Sigmoid colon (tissue), 7 donors: ENCODE data around the gene USP24. TPM values are rescaled to one million over a fixed set of nuclear protein-coding genes. Genes with fewer than 3 reads are reported as not detected.
A peak's percentile ranks its signal among the peaks of the same experiment; 100 is the strongest.

Experiments used
- DNase-seq: peaks from one replicate; pipeline ENCODE4 v3.0.0-alpha.2; 2019
- H3K27ac ChIP-seq, 4 donors: fragments of 200-600 bp; sonication (generic); one replicate each; pipeline ENCODE4 v1.5.1; 2016 to 2019; ENCODE audit warnings: mild to moderate bottlenecking in 1 of 4
- H3K27me3 ChIP-seq, 3 donors: fragments of 200-600 bp; sonication (generic); one replicate each; pipeline ENCODE4 v1.5.1; 2019; ENCODE audit warnings: mild to moderate bottlenecking in 1 of 3
- H3K36me3 ChIP-seq, 4 donors: fragments of 200-600 bp; sonication (generic); one replicate each; pipeline ENCODE4 v1.5.1; 2016 to 2019
- H3K4me1 ChIP-seq, 4 donors: fragments of 200-600 bp; sonication (generic); one replicate each; pipeline ENCODE4 v1.5.1; 2017 to 2019
- H3K4me3 ChIP-seq, 4 donors: fragments of 200-600 bp; sonication (generic); one replicate each; pipeline ENCODE4 v1.5.1; 2017 to 2019; ENCODE audit warnings: mild to moderate bottlenecking in 2 of 4, moderate library complexity in 1 of 4
- H3K9me3 ChIP-seq, 4 donors: fragments of 200-600 bp in 3 of 4; sonication (generic) in 3 of 4; one replicate each; pipeline versions ENCODE4 v1.5.1 to v1.6.1; 2013 to 2019
- EP300 ChIP-seq, 4 donors: sonication (generic); formaldehyde crosslinking; IDR thresholded peaks; one replicate each; pipeline ENCODE4 v1.6.1; 2017; ENCODE audit warnings: antibody characterized with exemption in 4 of 4
- POLR2A ChIP-seq, 2 donors: fragments of 450-650 bp; IDR thresholded peaks; one replicate each; pipeline ENCODE4 v1.6.1; 2016; ENCODE audit warnings: antibody characterized with exemption in 2 of 2, mild to moderate bottlenecking in 2 of 2, moderate library complexity in 2 of 2
- POLR2AphosphoS5 ChIP-seq, 4 donors: sonication (generic); formaldehyde crosslinking; IDR thresholded peaks; one replicate each; pipeline ENCODE4 v1.6.1; 2017; ENCODE audit warnings: antibody characterized with exemption in 4 of 4
- WGBS, 2 donors: extraction: QIAGEN DNeasy Blood & Tissue Kit; methylation state at CpG; one replicate each; pipeline ENCODE4 v1.1.7; 2013; 5-methylcytosine and 5-hydroxymethylcytosine counted together
- intact Hi-C: fragments of 100-400 bp; cut with DNase I; formaldehyde crosslinking; loops from one replicate; pipeline ENCODE4 v1.15.1; 2023
- polyA plus RNA-seq, 3 donors: library from polyadenylated mRNA; stranded (reverse); fragments of 200-250 nt; gene quantifications; one replicate each; pipeline ENCODE4 v1.2.3, GENCODE V29; 2013
- total RNA-seq, 4 donors: library from RNA; depleted of rRNA; stranded (reverse); fragments of >200 nt; gene quantifications; one replicate each; pipeline ENCODE4 v1.1.0, GENCODE V29; 2016
- TF ChIP-seq, protein P1 (sequence below), 4 experiments: fragments of 450-650 bp in 3 of 4; fragments of 200-600 bp in 1 of 4; IDR thresholded peaks; one replicate each; pipeline ENCODE4 v1.5.1; 2016 to 2019; ENCODE audit warnings: antibody characterized with exemption in 4 of 4, mild to moderate bottlenecking in 3 of 4, moderate library complexity in 2 of 4
- donor health status: healthy with polysubstance abuse.
- donor health status: Bipolar disorder and iron deficiency.
- donor health status: healthy.

USP24 gene
- total and polyA plus RNA-seq, 7 donors: 3.6 to 66.2 (median 46.4) TPM

DNA sequence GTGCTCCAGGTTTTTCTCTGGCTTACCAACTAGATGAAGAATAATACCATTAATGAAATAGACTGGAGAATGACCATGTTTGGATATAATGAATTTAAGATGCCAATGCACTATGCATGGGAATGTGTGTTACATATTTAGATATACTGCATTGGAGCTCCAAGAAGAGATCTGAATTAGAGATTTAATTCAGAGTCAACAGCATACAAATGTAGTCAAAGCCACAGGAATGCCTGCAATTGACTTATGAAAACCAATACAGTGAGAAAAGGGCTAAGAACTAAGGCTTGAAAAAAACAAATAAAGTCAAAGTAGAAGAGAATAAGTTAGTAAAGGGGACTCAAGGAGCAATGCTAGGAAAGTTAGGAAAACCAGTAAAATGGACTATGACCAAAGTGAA, 59.1 kb downstream of the USP24 start:
- TF ChIP-seq EP300 (IDR thresholded peaks at IDR 0.05) (no peak), POLR2AphosphoS5 (IDR thresholded peaks at IDR 0.05) (no peak), POLR2A (IDR thresholded peaks at IDR 0.05) (no peak)
- TF ChIP-seq, protein P1, sequence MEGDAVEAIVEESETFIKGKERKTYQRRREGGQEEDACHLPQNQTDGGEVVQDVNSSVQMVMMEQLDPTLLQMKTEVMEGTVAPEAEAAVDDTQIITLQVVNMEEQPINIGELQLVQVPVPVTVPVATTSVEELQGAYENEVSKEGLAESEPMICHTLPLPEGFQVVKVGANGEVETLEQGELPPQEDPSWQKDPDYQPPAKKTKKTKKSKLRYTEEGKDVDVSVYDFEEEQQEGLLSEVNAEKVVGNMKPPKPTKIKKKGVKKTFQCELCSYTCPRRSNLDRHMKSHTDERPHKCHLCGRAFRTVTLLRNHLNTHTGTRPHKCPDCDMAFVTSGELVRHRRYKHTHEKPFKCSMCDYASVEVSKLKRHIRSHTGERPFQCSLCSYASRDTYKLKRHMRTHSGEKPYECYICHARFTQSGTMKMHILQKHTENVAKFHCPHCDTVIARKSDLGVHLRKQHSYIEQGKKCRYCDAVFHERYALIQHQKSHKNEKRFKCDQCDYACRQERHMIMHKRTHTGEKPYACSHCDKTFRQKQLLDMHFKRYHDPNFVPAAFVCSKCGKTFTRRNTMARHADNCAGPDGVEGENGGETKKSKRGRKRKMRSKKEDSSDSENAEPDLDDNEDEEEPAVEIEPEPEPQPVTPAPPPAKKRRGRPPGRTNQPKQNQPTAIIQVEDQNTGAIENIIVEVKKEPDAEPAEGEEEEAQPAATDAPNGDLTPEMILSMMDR (IDR thresholded peaks at IDR 0.05): no peak
- H3K27ac ChIP-seq: no peak overlapping the region
- intact Hi-C loops: no loop called here
- peaks cover 0 to 4% (median 0%) of the 10 kb centered on the region in 4 donors for H3K4me1 ChIP-seq
- H3K9me3 ChIP-seq: no peaks in the 10 kb centered on the region
- no peak overlapping the region for H3K4me3 ChIP-seq
- H3K27me3 ChIP-seq: no peaks in the 10 kb centered on the region
- DNase-seq: no peak
- H3K36me3 ChIP-seq: peaks cover 0 to 95% (median 16%) of the 10 kb centered on the region in 4 donors

DNA sequence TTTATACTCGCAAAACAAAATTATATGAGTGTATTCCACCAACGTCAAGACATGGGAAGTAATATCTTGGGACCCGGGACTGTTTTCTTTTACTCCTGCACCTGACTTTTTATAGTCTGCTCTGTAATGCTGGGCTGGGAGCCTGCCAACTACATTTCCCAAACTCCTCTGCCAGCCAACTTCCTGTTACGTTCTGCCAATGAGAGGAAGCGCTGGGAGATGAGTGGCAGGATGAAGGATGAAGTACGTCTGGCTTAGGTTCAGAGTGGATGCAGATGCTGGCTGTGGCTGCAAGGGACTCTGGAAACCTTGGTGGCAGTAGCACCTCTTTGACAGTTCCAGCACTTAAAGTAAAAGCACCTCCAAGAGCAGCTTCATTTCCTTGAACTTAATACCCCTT, 59.6 kb downstream of the USP24 start:
- no peak for TF ChIP-seq EP300 (IDR thresholded peaks at IDR 0.05)
- TF ChIP-seq, protein P1 (IDR thresholded peaks at IDR 0.05): no peak
- TF ChIP-seq POLR2A (IDR thresholded peaks at IDR 0.05): no peak
- no peak for TF ChIP-seq POLR2AphosphoS5 (IDR thresholded peaks at IDR 0.05)
- Histone ChIP-seq H3K27me3 (no peaks in the 10 kb centered on the region), H3K4me3 (no peak overlapping the region), H3K9me3 (no peaks in the 10 kb centered on the region), H3K36me3 (peaks cover 0 to 95% (median 16%) of the 10 kb centered on the region in 4 donors), H3K27ac (no peak overlapping the region), H3K4me1 (peaks cover 0 to 4% (median 0%) of the 10 kb centered on the region in 4 donors)
- 48 to 71% methylated on average over 6 of the region's 6 CpGs for WGBS, 2 donors
- DNase-seq: no peak
- intact Hi-C loops: no loop called here

DNA sequence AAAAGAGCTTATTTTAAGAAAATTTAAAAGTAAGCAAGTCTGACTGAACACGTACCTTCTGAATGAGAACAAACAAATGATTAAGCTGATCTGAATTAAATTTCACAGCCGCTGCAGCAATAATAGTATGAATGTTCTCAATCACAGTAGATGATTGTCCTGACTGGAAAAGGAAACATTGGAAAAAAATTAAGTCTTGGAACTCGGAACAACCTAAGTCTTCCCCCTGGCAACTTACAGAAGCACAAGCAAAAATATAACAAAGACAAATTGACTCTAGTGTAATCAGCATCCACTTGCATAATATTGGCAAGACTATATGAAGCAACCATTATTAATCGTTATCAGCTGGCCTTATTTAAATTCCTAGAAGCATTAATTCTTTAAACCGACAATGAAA, 60.5 kb downstream of the USP24 start:
- no peak overlapping the region for H3K27ac ChIP-seq
- WGBS, 2 donors: 94 to 97% methylated on average over 5 of the region's 5 CpGs
- H3K9me3 ChIP-seq: no peaks in the 10 kb centered on the region
- peaks cover 0 to 4% (median 0%) of the 10 kb centered on the region in 4 donors for H3K4me1 ChIP-seq
- TF ChIP-seq POLR2AphosphoS5 (IDR thresholded peaks at IDR 0.05): no peak
- TF ChIP-seq POLR2A (IDR thresholded peaks at IDR 0.05): no peak
- TF ChIP-seq EP300 (IDR thresholded peaks at IDR 0.05): no peak
- TF ChIP-seq, protein P1 (IDR thresholded peaks at IDR 0.05): no peak
- no peaks in the 10 kb centered on the region for H3K27me3 ChIP-seq
- no peak overlapping the region for H3K4me3 ChIP-seq
- peaks cover 0 to 91% (median 14%) of the 10 kb centered on the region in 4 donors for H3K36me3 ChIP-seq
- no peak for DNase-seq
- intact Hi-C loops: no loop called here

DNA sequence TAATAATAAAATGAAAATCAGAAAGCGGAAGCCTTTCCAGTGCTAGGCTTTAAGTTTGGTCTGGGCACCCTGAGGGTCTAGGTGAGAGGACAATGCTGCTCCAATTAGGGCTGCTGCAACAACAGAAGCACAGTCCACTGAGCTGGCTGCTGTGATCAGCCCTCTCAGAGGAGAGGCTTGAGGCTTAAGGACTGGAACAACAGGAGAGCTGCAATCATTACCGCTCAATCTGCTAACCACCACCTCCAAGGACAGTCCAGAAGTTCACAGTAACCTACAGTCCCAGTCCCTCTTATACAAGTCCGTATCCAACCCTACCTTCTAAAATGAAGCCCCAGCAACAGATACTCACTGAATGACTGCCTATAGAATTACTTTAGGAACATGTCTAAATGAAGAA, 62.1 kb downstream of the USP24 start:
- Histone ChIP-seq H3K36me3 (peaks cover 0 to 89% (median 12%) of the 10 kb centered on the region in 4 donors), H3K4me3 (no peak overlapping the region), H3K27me3 (no peaks in the 10 kb centered on the region), H3K9me3 (no peaks in the 10 kb centered on the region), H3K27ac (no peak overlapping the region), H3K4me1 (peaks cover 0 to 4% (median 0%) of the 10 kb centered on the region in 4 donors)
- 97 to 98% methylated on average over 3 of the region's 3 CpGs for WGBS, 2 donors
- no peak for DNase-seq
- intact Hi-C loops: no loop called here
- TF ChIP-seq POLR2A (IDR thresholded peaks at IDR 0.05): no peak

DNA sequence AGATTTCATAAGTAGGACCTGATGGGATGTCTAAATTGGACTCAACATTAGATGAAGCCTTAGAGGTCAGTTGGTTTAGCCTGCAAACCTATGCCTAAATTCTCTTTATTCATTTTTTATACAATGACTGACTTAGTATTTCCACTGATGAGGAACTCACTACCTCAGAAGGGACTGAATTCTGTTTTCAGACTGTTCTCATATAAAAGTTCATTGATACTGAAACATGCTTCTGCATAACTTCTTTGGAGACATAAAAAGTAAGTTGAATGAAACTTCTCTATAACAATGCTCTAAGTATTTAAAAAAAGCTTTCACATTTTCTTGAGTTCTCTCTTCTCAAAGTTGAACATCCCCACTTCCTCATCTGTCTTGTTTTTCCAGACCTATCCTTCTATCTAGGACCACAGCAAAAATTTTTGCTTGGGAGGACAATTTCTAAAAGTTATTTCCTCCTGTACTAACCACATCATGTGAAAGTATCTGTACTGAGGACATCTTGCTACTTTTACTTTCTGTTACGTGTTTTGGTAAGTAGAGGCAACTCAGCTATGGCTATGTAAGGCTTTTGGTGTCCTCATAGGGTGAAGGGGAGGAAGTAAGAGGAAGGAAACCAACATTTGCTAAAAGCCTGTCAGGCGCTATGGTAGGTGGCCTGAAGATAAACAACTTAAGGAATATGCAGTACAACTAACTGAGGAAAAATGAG, 64.1 kb downstream of the USP24 start:
- Histone ChIP-seq H3K4me3 (no peak overlapping the region), H3K27ac (peak overlapping the region in 1 of 4 donors; percentile 42), H3K4me1 (peaks cover 0 to 13% (median 2%) of the 10 kb centered on the region in 4 donors), H3K9me3 (no peaks in the 10 kb centered on the region), H3K27me3 (no peaks in the 10 kb centered on the region), H3K36me3 (peaks cover 0 to 79% (median 12%) of the 10 kb centered on the region in 4 donors)
- no peak for DNase-seq
- TF ChIP-seq POLR2AphosphoS5 (IDR thresholded peaks at IDR 0.05): peak in 1 of 4 donors; percentile 15
- TF ChIP-seq, protein P1 (IDR thresholded peaks at IDR 0.05): no peak
- no peak for TF ChIP-seq EP300 (IDR thresholded peaks at IDR 0.05)
- WGBS, 2 donors: 54 to 87% methylated on average over 2 of the region's 2 CpGs
- intact Hi-C loops: no loop called here
